GM12874 (cell line): ENCODE measurements around the gene ZNF804B.

Source experiments
- TF ChIP-seq, protein P1 (sequence below): IDR thresholded peaks from 2 replicates; pipeline ENCODE4 v1.5.1; 2011; ENCODE audit warnings: low read depth, mild to moderate bottlenecking, control low read depth, low read length, moderate library complexity; ENCODE audit not compliant: insufficient read depth

The ZNF804B gene

GRCh38 chr7:89049043-89049442, 289.5 kb downstream of the ZNF804B start:
- TF ChIP-seq, protein P1, sequence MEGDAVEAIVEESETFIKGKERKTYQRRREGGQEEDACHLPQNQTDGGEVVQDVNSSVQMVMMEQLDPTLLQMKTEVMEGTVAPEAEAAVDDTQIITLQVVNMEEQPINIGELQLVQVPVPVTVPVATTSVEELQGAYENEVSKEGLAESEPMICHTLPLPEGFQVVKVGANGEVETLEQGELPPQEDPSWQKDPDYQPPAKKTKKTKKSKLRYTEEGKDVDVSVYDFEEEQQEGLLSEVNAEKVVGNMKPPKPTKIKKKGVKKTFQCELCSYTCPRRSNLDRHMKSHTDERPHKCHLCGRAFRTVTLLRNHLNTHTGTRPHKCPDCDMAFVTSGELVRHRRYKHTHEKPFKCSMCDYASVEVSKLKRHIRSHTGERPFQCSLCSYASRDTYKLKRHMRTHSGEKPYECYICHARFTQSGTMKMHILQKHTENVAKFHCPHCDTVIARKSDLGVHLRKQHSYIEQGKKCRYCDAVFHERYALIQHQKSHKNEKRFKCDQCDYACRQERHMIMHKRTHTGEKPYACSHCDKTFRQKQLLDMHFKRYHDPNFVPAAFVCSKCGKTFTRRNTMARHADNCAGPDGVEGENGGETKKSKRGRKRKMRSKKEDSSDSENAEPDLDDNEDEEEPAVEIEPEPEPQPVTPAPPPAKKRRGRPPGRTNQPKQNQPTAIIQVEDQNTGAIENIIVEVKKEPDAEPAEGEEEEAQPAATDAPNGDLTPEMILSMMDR = no peak

GRCh38 chr7:89053130-89053529, 293.6 kb downstream of the ZNF804B start:
- TF ChIP-seq, protein P1 = no peak

DNA sequence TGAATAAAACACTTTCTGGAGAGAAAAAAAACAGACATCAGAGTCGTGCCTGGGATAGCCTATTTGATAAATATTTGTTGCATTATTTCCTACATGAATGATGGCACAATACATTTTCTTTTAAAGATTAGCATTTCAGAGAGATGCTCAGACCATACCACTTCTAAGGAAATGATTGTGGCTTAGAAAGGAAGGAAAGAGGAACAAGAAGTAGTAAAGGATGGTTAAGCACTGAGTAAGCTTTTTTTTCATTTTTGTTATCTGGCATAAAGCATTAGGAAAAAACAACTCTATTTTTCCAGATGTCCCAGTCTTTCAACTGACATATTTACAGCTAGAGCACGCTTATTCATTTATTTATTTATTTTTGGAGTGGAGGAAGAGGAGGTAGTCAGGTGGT, 294.9 kb downstream of the ZNF804B start:
- TF ChIP-seq, protein P1 = no peak

- TF ChIP-seq, protein P1 = no peak
These were observed 300.7 kb downstream of the ZNF804B start for GRCh38 chr7:89060234-89060633.

- TF ChIP-seq, protein P1 = no peak
These were observed 305.3 kb downstream of the ZNF804B start for GRCh38 chr7:89064831-89065230.

- TF ChIP-seq, protein P1 = no peak
These were observed 307.5 kb downstream of the ZNF804B start for GRCh38 chr7:89067048-89067447.

DNA sequence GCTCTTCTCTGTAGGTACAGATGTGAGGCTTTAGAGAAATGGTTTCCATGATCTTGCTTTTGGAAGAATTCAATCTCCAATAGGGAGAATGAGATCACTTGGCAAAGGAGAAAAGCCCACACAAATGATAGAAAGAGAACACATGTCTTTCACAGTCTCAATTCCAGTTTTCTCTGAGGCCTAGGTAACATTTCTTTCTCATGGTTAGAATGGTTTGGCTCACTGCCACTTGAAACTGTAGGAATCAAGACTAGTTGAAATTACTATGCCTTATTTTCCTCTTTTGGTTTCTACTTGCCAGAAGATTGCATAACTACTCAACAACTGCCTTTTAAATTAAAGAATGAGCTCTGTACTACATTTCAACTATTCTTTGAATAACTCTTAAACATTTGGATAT, 312.6 kb downstream of the ZNF804B start:
- TF ChIP-seq, protein P1 = no peak

DNA sequence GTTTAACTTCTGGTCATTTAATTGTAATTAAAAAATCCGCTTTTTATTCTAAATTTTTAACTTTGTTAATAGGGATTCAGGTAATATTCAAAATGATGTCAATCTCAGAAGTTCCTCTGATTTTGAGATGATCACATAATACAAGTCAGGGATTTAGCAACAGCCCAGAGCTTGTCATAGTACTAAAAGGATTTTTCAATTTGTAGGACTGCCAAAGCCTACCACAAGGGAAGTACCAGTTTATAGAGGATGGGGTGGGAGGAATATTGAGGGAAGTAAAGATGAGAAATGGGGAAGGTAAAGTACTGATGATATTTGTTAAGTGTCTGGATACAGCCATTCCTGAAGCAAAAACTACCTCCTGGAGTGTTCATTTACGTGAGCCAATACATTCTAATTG, 314.3 kb downstream of the ZNF804B start:
- TF ChIP-seq, protein P1 = no peak
